K562 (cell line): Measurements from ENCODE around the gene DGKZ. TPM values are rescaled to one million over a fixed set of nuclear protein-coding genes. Genes with fewer than 3 reads are reported as not detected.

Source experiments
- BRF1 ChIP-seq: IDR thresholded peaks from 3 replicates; pipeline ENCODE4 v1.6.1; 2011; ENCODE audit warnings: borderline replicate concordance, mild to moderate bottlenecking; ENCODE audit not compliant: insufficient read length; ENCODE audit errors: extremely low read depth
- ILK ChIP-seq: fragments of 450-650 bp; IDR thresholded peaks from 2 replicates; pipeline ENCODE4 v1.6.1; 2016; ENCODE audit warnings: missing genetic modification characterization, low read depth, mild to moderate bottlenecking, missing compliant biosample characterization, moderate library complexity, borderline replicate concordance
- MEF2D ChIP-seq: conservative IDR thresholded peaks from 2 replicates; pipeline ENCODE4 v1.6.1; 2016; ENCODE audit warnings: low read depth, missing genetic modification characterization, missing compliant biosample characterization
- NBN ChIP-seq: fragments of 450-650 bp; IDR thresholded peaks from 2 replicates; pipeline ENCODE4 v1.6.1; 2016; ENCODE audit warnings: low read depth, mild to moderate bottlenecking
- OTX1 ChIP-seq: fragments of 450-650 bp; formaldehyde crosslinking; IDR thresholded peaks from 2 replicates; pipeline ENCODE4 v1.4.0; 2022; ENCODE audit warnings: mild to moderate bottlenecking
- PHB ChIP-seq: fragments of 250-450 bp; sonication (Bioruptor Pico); IDR thresholded peaks from 2 replicates; pipeline ENCODE4 v1.5.0; 2021
- PHF8 ChIP-seq: fragments of 200-600 bp; sonication (generic); IDR thresholded peaks from 2 replicates; pipeline ENCODE4 v1.6.1; 2012; ENCODE audit warnings: mixed run types, mild to moderate bottlenecking, inconsistent platforms, low read length, moderate library complexity, borderline replicate concordance
- POLR2AphosphoS5 ChIP-seq: IDR thresholded peaks from 2 replicates; pipeline ENCODE4 v1.6.1; 2011; ENCODE audit warnings: mild to moderate bottlenecking, low read depth, low read length, moderate library complexity; ENCODE audit not compliant: control insufficient read depth, insufficient read depth
- RBBP5 ChIP-seq: fragments of 200-600 bp; sonication (generic); IDR thresholded peaks from 2 replicates; pipeline ENCODE4 v1.6.1; 2012; ENCODE audit warnings: borderline replicate concordance, mild to moderate bottlenecking, low read length, control low read depth, inconsistent platforms; ENCODE audit not compliant: insufficient read depth, poor library complexity, severe bottlenecking
- SLC30A9 ChIP-seq: fragments of 250-450 bp; sonication (Bioruptor Pico); IDR thresholded peaks from 2 replicates; pipeline ENCODE4 v1.8.0; 2022; ENCODE audit warnings: mild to moderate bottlenecking, moderate library complexity
- SMC3 ChIP-seq: conservative IDR thresholded peaks from 2 replicates; pipeline ENCODE4 v1.6.1; 2011; ENCODE audit warnings: low read depth, low read length, improper control_type of control experiment; ENCODE audit not compliant: insufficient read depth
- XRCC5 ChIP-seq: fragments of 200-400 bp; formaldehyde crosslinking; IDR thresholded peaks from 2 replicates; pipeline ENCODE4 v1.6.1; 2017; ENCODE audit warnings: low read depth, mild to moderate bottlenecking, low read length
- ZFP30 ChIP-seq: fragments of 250-450 bp; sonication (Bioruptor Pico); IDR thresholded peaks from 2 replicates; pipeline ENCODE4 v1.8.0; 2022; ENCODE audit warnings: moderate library complexity, mild to moderate bottlenecking, inconsistent platforms, borderline replicate concordance
- ZNF133 ChIP-seq: fragments of 250-450 bp; sonication (Bioruptor Pico); IDR thresholded peaks from 2 replicates; pipeline ENCODE4 v1.4.0; 2020; ENCODE audit warnings: mild to moderate bottlenecking
- ZNF41 ChIP-seq: fragments of 250-450 bp; sonication (Bioruptor Pico); conservative IDR thresholded peaks from 2 replicates; pipeline ENCODE4 v1.4.0; 2020; ENCODE audit warnings: mild to moderate bottlenecking
- polyA plus RNA-seq, 8 experiments: library from polyadenylated mRNA; depleted of rRNA in 4 of 8; stranded (reverse) in 5 of 8; unstranded in 3 of 8; fragments of >200 nt; fragmentation: Nextera tagmentation in 2 of 8; fragmentation: Illumina TruSeq in 1 of 8; extraction: Ambion mirVana in 2 of 8; extraction: Trizol in 1 of 8; gene quantifications; 2 replicates each; pipeline versions ENCODE4 v1.2.1 to v1.2.3, GENCODE V29; 2011 to 2014; ENCODE audit warnings: inconsistent platforms in 1 of 8, missing spikeins in 1 of 8
- total RNA-seq, 7 experiments: library from RNA; depleted of rRNA in 6 of 7; stranded (reverse); fragments of >200 nt in 6 of 7; fragmentation: Illumina TruSeq in 2 of 7; extraction: Trizol in 2 of 7; gene quantifications; 2 replicates each; pipeline versions ENCODE4 v1.2.1 to v1.2.3, GENCODE V29; 2011 to 2021; ENCODE audit warnings: low replicate concordance in 1 of 7
- TF ChIP-seq, protein P1 (sequence below): fragments of 450-650 bp; formaldehyde crosslinking; IDR thresholded peaks from 2 replicates; pipeline ENCODE4 v1.4.0; 2020; ENCODE audit warnings: mild to moderate bottlenecking, moderate library complexity
- TF ChIP-seq, protein P2 (sequence below): sonication (generic); formaldehyde crosslinking; IDR thresholded peaks from 2 replicates; pipeline ENCODE4 v1.8.0; 2022; ENCODE audit warnings: mild to moderate bottlenecking, missing genetic modification reagents
- TF ChIP-seq, protein P3 (sequence below): fragments of 250-450 bp; sonication (Bioruptor Pico); IDR thresholded peaks from 2 replicates; pipeline ENCODE4 v1.8.0; 2021; ENCODE audit warnings: borderline replicate concordance, mild to moderate bottlenecking, moderate library complexity; ENCODE audit not compliant: poor library complexity, severe bottlenecking
- TF ChIP-seq, protein P4 (sequence below): fragments of 250-450 bp; sonication (Bioruptor Pico); IDR thresholded peaks from 2 replicates; pipeline ENCODE4 v1.5.0; 2021

DGKZ gene
- total and polyA plus RNA-seq, 9 of the 15 experiments (the other 6 are each of a cell fraction or from before 2014, with no cell fraction given), result 0.51 to 100 (median 44.2) TPM

DNA sequence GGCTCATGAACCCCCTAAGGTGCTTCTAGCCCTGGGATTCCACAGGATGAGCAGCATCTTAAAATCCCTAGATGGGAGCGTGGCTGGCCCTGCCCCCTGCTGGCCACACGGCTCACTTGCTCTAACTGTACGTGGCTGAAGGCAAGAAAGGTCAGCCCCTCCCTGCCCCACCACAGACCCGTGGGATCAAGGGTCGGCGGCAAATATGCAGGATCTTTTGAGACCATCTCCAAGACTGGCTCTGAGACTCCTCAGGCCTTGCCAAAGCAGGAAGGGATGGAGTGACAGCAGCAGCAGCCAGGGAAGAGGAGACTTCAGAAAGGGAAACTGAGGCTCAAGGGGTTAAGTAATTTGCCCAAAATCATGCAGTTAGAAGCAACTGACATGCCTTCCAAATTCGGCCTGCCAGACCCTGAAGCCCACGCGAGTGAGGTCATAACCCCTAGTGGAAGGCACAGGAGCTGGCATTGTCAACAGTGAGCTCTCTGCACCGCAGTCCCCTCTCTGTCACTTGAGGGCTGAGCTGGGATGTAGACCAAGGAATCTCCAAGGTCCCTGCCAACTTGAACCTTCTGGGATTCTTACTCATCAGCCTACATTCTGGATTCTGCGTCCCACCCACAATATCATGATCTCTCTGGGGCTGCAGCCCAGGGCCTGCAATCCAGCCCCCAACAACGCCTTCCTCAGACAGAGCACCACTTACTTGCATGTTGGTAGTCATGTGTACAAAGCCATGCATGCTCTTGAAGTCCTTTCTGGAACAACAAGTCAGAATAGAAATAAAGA, 38.4 kb upstream of the DGKZ start (continued):
- TF ChIP-seq, protein P1, sequence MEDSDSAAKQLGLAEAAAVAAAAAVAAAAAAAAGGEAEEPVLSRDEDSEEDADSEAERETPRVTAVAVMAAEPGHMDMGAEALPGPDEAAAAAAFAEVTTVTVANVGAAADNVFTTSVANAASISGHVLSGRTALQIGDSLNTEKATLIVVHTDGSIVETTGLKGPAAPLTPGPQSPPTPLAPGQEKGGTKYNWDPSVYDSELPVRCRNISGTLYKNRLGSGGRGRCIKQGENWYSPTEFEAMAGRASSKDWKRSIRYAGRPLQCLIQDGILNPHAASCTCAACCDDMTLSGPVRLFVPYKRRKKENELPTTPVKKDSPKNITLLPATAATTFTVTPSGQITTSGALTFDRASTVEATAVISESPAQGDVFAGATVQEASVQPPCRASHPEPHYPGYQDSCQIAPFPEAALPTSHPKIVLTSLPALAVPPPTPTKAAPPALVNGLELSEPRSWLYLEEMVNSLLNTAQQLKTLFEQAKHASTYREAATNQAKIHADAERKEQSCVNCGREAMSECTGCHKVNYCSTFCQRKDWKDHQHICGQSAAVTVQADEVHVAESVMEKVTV (CRISPR knock-in tag), result peak; percentile 69
- TF ChIP-seq ZNF41 (CRISPR knock-in tag) (no peak), OTX1 (CRISPR knock-in tag) (no peak), RBBP5 (no peak), NBN (no peak), MEF2D (tag) (no peak), PHB (no peak), ZFP30 (CRISPR knock-in tag) (no peak), POLR2AphosphoS5 (no peak), ZNF133 (CRISPR knock-in tag) (no peak), PHF8 (no peak), ILK (tag) (no peak), SLC30A9 (CRISPR knock-in tag) (no peak), SMC3 (peak; percentile 87), BRF1 (no peak), XRCC5 (peak; percentile 73; the same call in 1 of the 2 replicates)
- TF ChIP-seq, protein P2, sequence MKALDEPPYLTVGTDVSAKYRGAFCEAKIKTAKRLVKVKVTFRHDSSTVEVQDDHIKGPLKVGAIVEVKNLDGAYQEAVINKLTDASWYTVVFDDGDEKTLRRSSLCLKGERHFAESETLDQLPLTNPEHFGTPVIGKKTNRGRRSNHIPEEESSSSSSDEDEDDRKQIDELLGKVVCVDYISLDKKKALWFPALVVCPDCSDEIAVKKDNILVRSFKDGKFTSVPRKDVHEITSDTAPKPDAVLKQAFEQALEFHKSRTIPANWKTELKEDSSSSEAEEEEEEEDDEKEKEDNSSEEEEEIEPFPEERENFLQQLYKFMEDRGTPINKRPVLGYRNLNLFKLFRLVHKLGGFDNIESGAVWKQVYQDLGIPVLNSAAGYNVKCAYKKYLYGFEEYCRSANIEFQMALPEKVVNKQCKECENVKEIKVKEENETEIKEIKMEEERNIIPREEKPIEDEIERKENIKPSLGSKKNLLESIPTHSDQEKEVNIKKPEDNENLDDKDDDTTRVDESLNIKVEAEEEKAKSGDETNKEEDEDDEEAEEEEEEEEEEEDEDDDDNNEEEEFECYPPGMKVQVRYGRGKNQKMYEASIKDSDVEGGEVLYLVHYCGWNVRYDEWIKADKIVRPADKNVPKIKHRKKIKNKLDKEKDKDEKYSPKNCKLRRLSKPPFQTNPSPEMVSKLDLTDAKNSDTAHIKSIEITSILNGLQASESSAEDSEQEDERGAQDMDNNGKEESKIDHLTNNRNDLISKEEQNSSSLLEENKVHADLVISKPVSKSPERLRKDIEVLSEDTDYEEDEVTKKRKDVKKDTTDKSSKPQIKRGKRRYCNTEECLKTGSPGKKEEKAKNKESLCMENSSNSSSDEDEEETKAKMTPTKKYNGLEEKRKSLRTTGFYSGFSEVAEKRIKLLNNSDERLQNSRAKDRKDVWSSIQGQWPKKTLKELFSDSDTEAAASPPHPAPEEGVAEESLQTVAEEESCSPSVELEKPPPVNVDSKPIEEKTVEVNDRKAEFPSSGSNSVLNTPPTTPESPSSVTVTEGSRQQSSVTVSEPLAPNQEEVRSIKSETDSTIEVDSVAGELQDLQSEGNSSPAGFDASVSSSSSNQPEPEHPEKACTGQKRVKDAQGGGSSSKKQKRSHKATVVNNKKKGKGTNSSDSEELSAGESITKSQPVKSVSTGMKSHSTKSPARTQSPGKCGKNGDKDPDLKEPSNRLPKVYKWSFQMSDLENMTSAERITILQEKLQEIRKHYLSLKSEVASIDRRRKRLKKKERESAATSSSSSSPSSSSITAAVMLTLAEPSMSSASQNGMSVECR (CRISPR knock-in tag), result no peak
- TF ChIP-seq, protein P3, sequence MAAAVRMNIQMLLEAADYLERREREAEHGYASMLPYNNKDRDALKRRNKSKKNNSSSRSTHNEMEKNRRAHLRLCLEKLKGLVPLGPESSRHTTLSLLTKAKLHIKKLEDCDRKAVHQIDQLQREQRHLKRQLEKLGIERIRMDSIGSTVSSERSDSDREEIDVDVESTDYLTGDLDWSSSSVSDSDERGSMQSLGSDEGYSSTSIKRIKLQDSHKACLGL (CRISPR knock-in tag), result no peak
- TF ChIP-seq, protein P4, sequence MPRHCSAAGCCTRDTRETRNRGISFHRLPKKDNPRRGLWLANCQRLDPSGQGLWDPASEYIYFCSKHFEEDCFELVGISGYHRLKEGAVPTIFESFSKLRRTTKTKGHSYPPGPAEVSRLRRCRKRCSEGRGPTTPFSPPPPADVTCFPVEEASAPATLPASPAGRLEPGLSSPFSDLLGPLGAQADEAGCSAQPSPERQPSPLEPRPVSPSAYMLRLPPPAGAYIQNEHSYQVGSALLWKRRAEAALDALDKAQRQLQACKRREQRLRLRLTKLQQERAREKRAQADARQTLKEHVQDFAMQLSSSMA (CRISPR knock-in tag), result no peak
